GM12878 (cell line): Measurements from ENCODE around the gene CNDP2. TPM values are rescaled to one million over a fixed set of nuclear protein-coding genes. Genes with fewer than 3 reads are reported as not detected.

ENCODE experiments used
- BHLHE40 ChIP-seq, 2 experiments: fragments of 450-650 bp in 1 of 2; IDR thresholded peaks; 2 replicates each; pipeline ENCODE4 v1.6.1; 2011 to 2017; ENCODE audit warnings: low read depth in 2 of 2, borderline replicate concordance in 1 of 2, improper control_type of control experiment in 1 of 2, low read length in 1 of 2, mild to moderate bottlenecking in 1 of 2
- CBX3 ChIP-seq: fragments of 200-600 bp; sonication (generic); IDR thresholded peaks from 2 replicates; pipeline ENCODE4 v1.6.1; 2016; ENCODE audit warnings: low read depth, borderline replicate concordance
- DPF2 ChIP-seq: fragments of 450-650 bp; IDR thresholded peaks from 2 replicates; pipeline ENCODE4 v1.6.1; 2017; ENCODE audit warnings: mild to moderate bottlenecking
- IRF4 ChIP-seq: IDR thresholded peaks from 2 replicates; pipeline ENCODE4 v1.6.1; 2011; ENCODE audit warnings: low read depth, low read length
- JUND ChIP-seq: IDR thresholded peaks from 2 replicates; pipeline ENCODE4 v1.6.1; 2012; ENCODE audit warnings: low read depth, mild to moderate bottlenecking, low read length, improper control_type of control experiment, moderate library complexity
- MEF2A ChIP-seq: IDR thresholded peaks from 2 replicates; pipeline ENCODE4 v1.6.1; 2011; ENCODE audit warnings: low read depth, mild to moderate bottlenecking, low read length, moderate library complexity; ENCODE audit not compliant: insufficient read depth
- NFYB ChIP-seq: IDR thresholded peaks from 2 replicates; pipeline ENCODE4 v1.6.1; 2011; ENCODE audit warnings: low read depth, mild to moderate bottlenecking, low read length, improper control_type of control experiment, moderate library complexity; ENCODE audit not compliant: insufficient read depth
- PML ChIP-seq: IDR thresholded peaks from 2 replicates; pipeline ENCODE4 v1.6.1; 2012; ENCODE audit warnings: low read length, inconsistent platforms
- POLR2A ChIP-seq: IDR thresholded peaks from 2 replicates; pipeline ENCODE4 v1.6.1; 2011; ENCODE audit warnings: low read depth, mild to moderate bottlenecking, low read length
- RELB ChIP-seq: fragments of 450-650 bp; IDR thresholded peaks from 2 replicates; pipeline ENCODE4 v1.6.1; 2017; ENCODE audit warnings: low read depth, mild to moderate bottlenecking, moderate library complexity
- RUNX3 ChIP-seq: IDR thresholded peaks from 2 replicates; pipeline ENCODE4 v1.6.1; 2012; ENCODE audit warnings: low read length, inconsistent platforms
- SUZ12 ChIP-seq: fragments of 200-600 bp; sonication (generic); IDR thresholded peaks from one replicate; pipeline ENCODE4 v1.6.1; 2018; ENCODE audit warnings: antibody characterized with exemption, mild to moderate bottlenecking; ENCODE audit not compliant: unreplicated experiment
- TAF1 ChIP-seq: IDR thresholded peaks from 2 replicates; pipeline ENCODE4 v1.6.1; 2011; ENCODE audit warnings: mild to moderate bottlenecking, low read depth, low read length, borderline replicate concordance
- polyA plus RNA-seq, 11 experiments: library from polyadenylated mRNA; depleted of rRNA in 4 of 11; unstranded in 6 of 11; stranded (reverse) in 5 of 11; fragments of >200 nt; fragmentation: Nextera tagmentation in 4 of 11; fragmentation: Illumina TruSeq in 1 of 11; extraction: Ambion mirVana in 4 of 11; extraction: Trizol in 1 of 11; gene quantifications; 1 replicate in 1 of 11; 2 replicates in 10 of 11; pipeline versions ENCODE4 v1.2.1 to v1.2.3, GENCODE V29; 2011 to 2016; ENCODE audit warnings: inconsistent platforms in 2 of 11, missing spikeins in 2 of 11, low read depth in 1 of 11
- total RNA-seq, 4 experiments: library from RNA; depleted of rRNA in 3 of 4; stranded (reverse); fragments of >200 nt in 3 of 4; fragmentation: Illumina TruSeq in 1 of 4; extraction: Trizol in 1 of 4; gene quantifications; 2 replicates each; pipeline versions ENCODE4 v1.2.1 to v1.2.3, GENCODE V29; 2013 to 2021
- TF ChIP-seq, protein P1 (sequence below): fragments of 450-650 bp; conservative IDR thresholded peaks from 2 replicates; pipeline ENCODE4 v1.6.1; 2017; ENCODE audit warnings: mild to moderate bottlenecking, moderate library complexity
- TF ChIP-seq, protein P2 (sequence below): IDR thresholded peaks from 2 replicates; pipeline ENCODE4 v1.6.1; 2012; ENCODE audit warnings: improper control_type of control experiment, low read depth, low read length; ENCODE audit not compliant: insufficient replicate concordance
- TF ChIP-seq, protein P3 (sequence below): IDR thresholded peaks from 2 replicates; pipeline ENCODE4 v1.6.1; 2011; ENCODE audit warnings: borderline replicate concordance, low read depth, mild to moderate bottlenecking, moderate library complexity, mixed read lengths, low read length; ENCODE audit not compliant: insufficient read depth; ENCODE audit errors: extremely low read length
- TF ChIP-seq, protein P4 (sequence below): IDR thresholded peaks from 2 replicates; pipeline ENCODE4 v1.6.1; 2011; ENCODE audit warnings: borderline replicate concordance, low read depth, mild to moderate bottlenecking, moderate library complexity, low read length; ENCODE audit not compliant: insufficient read depth, poor library complexity, severe bottlenecking

Gene CNDP2
- total and polyA plus RNA-seq, 10 of the 15 experiments (the other 5 are each of a cell fraction or from before 2014, with no cell fraction given) = 63.5 to 213 (median 158) TPM

DNA sequence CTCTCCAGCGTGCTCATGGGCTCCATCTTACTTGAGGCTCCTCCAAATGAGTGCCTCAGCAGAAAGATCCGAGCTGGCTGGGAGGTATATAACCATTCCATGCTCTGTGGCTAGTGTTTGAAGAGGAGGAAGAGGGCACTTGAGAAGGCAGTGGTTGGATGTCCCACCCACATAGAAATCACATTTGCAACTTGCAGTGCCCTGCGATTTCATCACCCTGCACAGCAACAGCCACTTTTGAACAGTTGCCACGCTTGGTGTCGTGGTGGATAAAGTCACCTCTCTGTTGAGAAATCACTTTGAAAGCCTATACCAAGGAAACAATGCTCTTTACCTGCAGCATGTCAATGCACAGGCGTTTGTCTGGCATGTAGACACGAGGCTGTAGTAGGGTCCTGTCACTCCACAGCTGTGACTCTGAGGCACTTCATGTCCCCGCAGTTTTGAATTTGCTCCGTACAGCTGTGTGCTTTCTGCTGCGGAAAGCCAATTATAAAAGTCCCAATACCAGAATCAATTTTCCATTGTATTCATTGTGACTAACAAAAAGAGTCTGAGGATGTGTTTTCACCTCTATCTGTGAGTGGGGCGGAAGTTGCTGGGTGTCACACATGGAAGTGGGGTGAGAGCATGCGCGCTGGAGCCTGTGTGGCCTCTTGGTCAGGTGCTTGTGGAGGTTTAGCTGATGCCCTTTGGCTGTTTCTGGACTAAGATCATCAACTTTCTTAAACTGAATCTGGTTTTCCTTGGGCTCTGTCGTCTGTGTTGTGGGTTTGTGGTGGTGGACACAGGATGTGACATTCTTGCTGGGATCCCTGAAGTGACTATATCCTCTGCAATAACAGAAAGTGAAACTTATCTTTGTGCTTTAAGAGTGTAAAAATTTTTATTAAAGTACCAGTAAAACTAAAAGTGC lies 2.8 kb downstream of the CNDP2 start (continued):
- TF ChIP-seq, protein P1, sequence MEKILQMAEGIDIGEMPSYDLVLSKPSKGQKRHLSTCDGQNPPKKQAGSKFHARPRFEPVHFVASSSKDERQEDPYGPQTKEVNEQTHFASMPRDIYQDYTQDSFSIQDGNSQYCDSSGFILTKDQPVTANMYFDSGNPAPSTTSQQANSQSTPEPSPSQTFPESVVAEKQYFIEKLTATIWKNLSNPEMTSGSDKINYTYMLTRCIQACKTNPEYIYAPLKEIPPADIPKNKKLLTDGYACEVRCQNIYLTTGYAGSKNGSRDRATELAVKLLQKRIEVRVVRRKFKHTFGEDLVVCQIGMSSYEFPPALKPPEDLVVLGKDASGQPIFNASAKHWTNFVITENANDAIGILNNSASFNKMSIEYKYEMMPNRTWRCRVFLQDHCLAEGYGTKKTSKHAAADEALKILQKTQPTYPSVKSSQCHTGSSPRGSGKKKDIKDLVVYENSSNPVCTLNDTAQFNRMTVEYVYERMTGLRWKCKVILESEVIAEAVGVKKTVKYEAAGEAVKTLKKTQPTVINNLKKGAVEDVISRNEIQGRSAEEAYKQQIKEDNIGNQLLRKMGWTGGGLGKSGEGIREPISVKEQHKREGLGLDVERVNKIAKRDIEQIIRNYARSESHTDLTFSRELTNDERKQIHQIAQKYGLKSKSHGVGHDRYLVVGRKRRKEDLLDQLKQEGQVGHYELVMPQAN = no peak
- TF ChIP-seq, protein P2, sequence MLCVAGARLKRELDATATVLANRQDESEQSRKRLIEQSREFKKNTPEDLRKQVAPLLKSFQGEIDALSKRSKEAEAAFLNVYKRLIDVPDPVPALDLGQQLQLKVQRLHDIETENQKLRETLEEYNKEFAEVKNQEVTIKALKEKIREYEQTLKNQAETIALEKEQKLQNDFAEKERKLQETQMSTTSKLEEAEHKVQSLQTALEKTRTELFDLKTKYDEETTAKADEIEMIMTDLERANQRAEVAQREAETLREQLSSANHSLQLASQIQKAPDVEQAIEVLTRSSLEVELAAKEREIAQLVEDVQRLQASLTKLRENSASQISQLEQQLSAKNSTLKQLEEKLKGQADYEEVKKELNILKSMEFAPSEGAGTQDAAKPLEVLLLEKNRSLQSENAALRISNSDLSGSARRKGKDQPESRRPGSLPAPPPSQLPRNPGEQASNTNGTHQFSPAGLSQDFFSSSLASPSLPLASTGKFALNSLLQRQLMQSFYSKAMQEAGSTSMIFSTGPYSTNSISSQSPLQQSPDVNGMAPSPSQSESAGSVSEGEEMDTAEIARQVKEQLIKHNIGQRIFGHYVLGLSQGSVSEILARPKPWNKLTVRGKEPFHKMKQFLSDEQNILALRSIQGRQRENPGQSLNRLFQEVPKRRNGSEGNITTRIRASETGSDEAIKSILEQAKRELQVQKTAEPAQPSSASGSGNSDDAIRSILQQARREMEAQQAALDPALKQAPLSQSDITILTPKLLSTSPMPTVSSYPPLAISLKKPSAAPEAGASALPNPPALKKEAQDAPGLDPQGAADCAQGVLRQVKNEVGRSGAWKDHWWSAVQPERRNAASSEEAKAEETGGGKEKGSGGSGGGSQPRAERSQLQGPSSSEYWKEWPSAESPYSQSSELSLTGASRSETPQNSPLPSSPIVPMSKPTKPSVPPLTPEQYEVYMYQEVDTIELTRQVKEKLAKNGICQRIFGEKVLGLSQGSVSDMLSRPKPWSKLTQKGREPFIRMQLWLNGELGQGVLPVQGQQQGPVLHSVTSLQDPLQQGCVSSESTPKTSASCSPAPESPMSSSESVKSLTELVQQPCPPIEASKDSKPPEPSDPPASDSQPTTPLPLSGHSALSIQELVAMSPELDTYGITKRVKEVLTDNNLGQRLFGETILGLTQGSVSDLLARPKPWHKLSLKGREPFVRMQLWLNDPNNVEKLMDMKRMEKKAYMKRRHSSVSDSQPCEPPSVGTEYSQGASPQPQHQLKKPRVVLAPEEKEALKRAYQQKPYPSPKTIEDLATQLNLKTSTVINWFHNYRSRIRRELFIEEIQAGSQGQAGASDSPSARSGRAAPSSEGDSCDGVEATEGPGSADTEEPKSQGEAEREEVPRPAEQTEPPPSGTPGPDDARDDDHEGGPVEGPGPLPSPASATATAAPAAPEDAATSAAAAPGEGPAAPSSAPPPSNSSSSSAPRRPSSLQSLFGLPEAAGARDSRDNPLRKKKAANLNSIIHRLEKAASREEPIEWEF = no peak
- TF ChIP-seq RELB = no peak
- TF ChIP-seq, protein P3, sequence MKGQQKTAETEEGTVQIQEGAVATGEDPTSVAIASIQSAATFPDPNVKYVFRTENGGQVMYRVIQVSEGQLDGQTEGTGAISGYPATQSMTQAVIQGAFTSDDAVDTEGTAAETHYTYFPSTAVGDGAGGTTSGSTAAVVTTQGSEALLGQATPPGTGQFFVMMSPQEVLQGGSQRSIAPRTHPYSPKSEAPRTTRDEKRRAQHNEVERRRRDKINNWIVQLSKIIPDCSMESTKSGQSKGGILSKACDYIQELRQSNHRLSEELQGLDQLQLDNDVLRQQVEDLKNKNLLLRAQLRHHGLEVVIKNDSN = no peak
- no peak for TF ChIP-seq MEF2A
- no peak for TF ChIP-seq NFYB
- TF ChIP-seq CBX3 = no peak
- TF ChIP-seq SUZ12 = no peak
- no peak for TF ChIP-seq DPF2
- TF ChIP-seq, protein P4, sequence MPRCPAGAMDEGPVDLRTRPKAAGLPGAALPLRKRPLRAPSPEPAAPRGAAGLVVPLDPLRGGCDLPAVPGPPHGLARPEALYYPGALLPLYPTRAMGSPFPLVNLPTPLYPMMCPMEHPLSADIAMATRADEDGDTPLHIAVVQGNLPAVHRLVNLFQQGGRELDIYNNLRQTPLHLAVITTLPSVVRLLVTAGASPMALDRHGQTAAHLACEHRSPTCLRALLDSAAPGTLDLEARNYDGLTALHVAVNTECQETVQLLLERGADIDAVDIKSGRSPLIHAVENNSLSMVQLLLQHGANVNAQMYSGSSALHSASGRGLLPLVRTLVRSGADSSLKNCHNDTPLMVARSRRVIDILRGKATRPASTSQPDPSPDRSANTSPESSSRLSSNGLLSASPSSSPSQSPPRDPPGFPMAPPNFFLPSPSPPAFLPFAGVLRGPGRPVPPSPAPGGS = no peak
- TF ChIP-seq RUNX3 = peak; percentile 90
- TF ChIP-seq BHLHE40 (IDR thresholded peaks at IDR 0.05; ENCODE audit: borderline replicate concordance in 1 of 2, low read depth in 2 of 2, low read length in 1 of 2) = peak; percentile 62 to 63; a peak in 3 of 4 replicates
- TF ChIP-seq PML = peak; percentile 57
- no peak for TF ChIP-seq TAF1
- TF ChIP-seq IRF4 = no peak
- no peak for TF ChIP-seq JUND
- TF ChIP-seq POLR2A = peak; percentile 50; the same call in 1 of the 2 replicates
